Activated CD4-positive, CD25-positive, alpha-beta regulatory T cell (primary cell): Measurements from ENCODE around the gene ITFG1.
"Not testable (repeated sequence)": the region's sequence is repeated elsewhere in the genome, so short reads cannot be mapped to it uniquely, and the experiment has no call there.

Experiments
- DNase-seq, 4 experiments: peaks; one replicate each; lab custom pipeline; 2025; lab: John Stamatoyannopoulos, UW

Gene ITFG1

GRCh38 chr16:47324309-47324708, 136.6 kb downstream of the ITFG1 start:
- DNase-seq: not testable (repeated sequence)

- DNase-seq: no peak
These were observed 137.6 kb downstream of the ITFG1 start for GRCh38 chr16:47323241-47323640.

DNA sequence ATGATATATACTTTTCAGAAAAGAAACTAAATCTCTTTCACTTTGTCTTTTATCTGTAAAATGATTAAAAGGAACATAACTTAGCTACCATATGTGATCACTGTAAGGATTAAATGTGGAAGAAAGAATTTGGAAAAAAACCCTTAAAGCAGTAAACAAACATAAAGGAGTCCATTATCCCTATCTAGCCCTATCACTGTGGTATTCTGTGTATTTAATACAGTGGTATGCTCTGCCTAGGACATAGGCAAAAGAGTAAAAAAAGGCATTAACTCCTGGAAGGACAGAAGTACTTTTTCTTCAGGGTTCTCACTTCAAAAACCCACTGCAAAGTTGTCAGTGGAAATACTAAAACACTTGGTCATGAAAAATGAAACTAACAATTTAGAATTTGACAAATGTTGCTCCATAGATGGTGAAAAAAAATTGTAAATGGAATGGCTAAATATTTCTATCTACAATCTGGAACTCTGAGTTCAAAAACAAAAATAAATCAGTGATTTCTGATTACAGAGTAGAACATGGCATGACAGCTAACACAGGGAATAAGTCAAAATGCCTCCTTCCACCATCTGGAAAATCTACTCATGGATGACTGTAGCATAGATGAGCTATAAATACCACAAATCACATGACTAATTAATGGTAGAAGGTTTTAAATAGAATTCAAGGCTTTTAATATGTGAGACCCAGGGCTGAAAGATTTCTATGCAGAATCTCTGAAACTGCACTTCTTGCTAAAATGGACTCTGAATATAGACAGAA, 140.1 kb downstream of the ITFG1 start:
- DNase-seq: no peak

- no peak for DNase-seq
These were observed 143.2 kb downstream of the ITFG1 start for GRCh38 chr16:47317465-47318240.

DNA sequence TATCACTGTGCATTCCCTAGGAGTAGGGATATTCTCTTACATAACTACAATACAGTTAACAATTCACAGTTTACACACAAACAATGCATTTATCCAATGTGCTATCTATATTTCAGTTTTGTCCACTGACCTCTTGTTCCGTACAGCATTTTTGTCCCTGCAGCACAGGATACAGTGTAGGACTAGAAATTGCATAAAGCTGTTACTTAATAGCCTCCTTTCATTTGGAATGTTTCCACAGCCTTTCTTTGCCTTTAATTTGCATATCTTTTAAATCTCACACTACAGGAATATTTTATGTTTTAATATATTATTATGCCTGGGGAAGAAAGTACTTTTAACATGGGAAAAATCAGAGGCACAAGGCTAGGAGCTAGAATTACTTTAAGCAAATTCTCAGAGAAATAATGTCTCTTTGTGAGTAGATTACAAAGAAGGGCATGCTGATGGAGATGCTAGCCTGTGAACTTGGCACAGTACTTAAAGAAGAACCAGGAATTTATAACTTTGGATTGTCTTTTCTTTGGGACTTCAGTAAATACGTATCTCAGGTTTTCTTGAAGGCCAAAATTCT, 144.3 kb downstream of the ITFG1 start:
- DNase-seq: no peak

DNA sequence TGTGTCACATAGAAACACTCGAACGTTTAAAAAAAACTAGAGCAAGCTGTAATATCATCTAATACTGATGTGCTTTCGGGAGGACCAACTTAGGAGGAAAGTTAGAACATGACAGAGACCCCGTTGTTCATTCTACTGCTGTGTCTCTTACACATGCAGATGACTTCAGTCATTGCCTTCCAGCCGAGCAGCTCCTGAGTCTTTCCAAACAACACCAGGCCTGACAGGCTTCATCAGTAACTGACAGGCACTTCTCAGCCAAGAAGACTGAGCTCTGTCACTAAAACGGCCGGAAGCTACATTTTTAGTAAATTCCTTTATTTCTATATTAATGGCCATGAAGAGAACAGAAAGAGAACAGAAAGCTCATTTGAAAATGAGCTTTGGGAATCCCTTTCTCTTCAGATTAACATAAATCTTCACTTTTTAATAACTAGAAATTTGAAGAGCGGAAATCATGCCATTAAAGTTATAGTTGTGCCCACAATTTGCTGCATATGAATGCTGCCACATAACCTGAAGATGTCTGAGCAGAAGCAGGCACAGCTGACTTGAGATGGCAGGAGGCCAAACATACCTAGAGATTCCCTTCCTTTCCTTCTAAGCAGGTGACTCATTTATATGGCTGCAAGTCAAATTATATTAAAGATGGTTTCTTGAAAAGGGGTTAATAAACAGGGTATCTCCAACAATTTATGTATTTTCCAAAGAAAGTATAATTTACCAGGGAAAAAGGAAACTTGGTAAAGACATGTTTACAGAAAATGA, 148.9 kb downstream of the ITFG1 start:
- no peak for DNase-seq

- DNase-seq: no peak
These were observed 150.1 kb downstream of the ITFG1 start for GRCh38 chr16:47310792-47311211.

- no peak for DNase-seq
These were observed 151.1 kb downstream of the ITFG1 start for GRCh38 chr16:47309581-47310312.

- no peak for DNase-seq
These were observed 152.3 kb downstream of the ITFG1 start for GRCh38 chr16:47308601-47309000.

- DNase-seq: no peak
These were observed 156.3 kb downstream of the ITFG1 start for GRCh38 chr16:47304563-47304962.

DNA sequence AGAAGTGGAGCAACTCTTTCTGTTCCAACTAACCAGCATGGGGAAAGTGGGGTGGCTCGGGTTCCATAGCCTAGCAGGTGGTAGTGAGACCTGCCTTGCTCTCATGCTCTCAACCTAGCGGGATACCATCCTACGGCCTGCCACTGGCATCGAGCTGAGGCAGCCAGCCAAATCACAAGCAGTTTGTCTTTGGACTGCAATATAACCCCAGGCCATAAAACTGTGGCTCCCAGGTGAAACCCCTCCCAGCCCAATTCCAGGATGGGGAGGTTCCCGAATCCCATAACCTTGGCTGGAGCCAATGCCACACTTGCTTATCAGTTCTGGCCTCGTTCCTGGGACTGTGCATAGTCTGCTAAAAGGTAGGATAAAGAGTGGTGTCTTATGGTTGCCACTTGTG, 161.3 kb downstream of the ITFG1 start:
- no peak for DNase-seq

GRCh38 chr16:47284999-47285398, 175.9 kb downstream of the ITFG1 start:
- DNase-seq: no peak

- DNase-seq: no peak
These were observed 182.4 kb downstream of the ITFG1 start for GRCh38 chr16:47278306-47278970.

DNA sequence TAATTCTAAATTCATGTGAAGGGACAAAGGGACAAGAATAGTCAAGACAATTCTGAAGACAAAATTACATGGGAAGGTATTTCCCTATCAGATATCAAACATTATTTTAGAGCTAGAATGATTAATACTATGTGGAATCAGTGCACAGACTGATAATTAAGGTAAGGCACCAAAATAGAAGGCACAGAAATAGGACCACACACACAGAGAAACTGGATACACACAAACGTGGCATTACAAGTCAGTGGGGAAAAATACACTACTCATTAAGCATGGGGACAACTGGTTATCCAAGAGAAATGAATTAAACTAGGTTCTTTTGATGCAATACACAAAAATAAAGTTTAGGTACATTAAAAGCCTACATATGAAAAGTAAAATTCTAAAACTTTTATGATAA, 184.3 kb downstream of the ITFG1 start:
- no peak for DNase-seq

GRCh38 chr16:47262938-47263337, 197.9 kb downstream of the ITFG1 start:
- DNase-seq: no peak

DNA sequence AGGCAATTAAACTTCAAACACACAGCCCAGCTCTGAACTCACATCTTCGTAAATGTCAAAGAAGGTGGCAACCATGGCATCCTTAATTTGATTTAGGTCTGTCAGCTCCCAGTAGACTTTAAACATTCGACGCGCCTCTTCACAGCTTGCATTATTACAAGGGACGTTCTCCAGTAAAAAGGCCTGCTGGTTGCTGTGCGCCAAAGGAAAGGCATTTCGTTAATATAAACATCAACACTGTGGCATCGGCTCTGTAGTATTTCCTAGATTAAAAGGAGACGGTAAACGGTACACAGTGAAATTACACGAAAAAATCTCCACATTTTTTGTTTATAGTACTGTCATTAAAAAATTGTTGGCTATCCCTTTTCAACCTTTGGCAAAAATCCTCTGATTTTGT, 200.4 kb downstream of the ITFG1 start:
- no peak for DNase-seq

GRCh38 chr16:47258874-47259461, 201.9 kb downstream of the ITFG1 start:
- DNase-seq: no peak

GRCh38 chr16:47254756-47255155, 206.1 kb downstream of the ITFG1 start:
- no peak for DNase-seq

- no peak for DNase-seq
These were observed 209.9 kb downstream of the ITFG1 start for GRCh38 chr16:47250983-47251382.

DNA sequence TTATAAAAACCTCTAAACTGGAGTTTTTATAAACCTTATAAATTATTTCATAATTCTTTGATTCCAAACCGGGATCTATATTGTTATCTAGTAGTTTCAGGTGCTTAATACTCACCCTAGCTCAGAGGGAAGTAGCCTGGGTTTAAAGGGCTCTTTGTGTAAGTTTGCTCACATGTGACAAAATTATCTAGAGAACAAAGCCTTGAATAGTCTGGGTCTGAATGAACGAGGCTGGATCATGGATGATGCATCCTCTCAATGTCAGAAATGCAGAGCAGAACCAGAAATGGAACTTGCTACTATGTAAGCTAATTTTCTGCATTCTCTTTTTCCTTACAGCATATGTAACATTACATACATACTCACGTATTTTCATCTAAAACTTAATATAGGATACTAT, 213.2 kb downstream of the ITFG1 start:
- DNase-seq: no peak

DNA sequence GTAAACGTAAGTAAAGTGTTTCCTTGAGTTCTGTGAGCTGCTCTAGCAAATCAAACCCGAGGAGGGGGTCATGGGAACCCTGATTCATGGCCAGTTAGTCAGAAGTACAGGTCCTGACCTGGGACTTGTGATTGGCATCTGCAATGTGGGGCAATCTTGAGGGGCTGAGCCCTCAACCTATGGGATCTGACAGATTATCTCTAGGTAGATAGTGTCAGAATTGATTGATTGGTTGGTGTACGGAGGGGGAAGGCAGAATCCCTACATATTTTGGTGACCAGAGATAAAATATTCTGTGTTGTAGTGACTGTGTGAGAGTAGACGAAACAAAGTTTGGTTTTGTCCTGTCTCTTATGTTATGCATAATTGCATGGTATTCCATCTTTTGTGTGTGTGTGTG, 216.7 kb downstream of the ITFG1 start:
- no peak for DNase-seq
